Fibroblast of lung (primary cell): ENCODE results near the gene MBTD1.

Experiments used
- EZH2 ChIP-seq: IDR thresholded peaks from 2 replicates; pipeline ENCODE4 v1.5.1; 2012; ENCODE audit warnings: low read length, control low read depth, mild to moderate bottlenecking; ENCODE audit errors: missing control alignments
- TF ChIP-seq, protein P1 (sequence below), 2 donors: IDR thresholded peaks in 1 of 2; conservative IDR thresholded peaks in 1 of 2; 1 replicate in 1 of 2; 2 replicates in 1 of 2; pipeline ENCODE4 v1.5.1; 2011 to 2012; ENCODE audit warnings: low read length in 2 of 2, control low read depth in 1 of 2, inconsistent platforms in 1 of 2, low read depth in 1 of 2, mild to moderate bottlenecking in 1 of 2

GRCh38 chr17:51170736-51171135, 89.1 kb downstream of the MBTD1 start:
- no peak for TF ChIP-seq EZH2
- TF ChIP-seq, protein P1, sequence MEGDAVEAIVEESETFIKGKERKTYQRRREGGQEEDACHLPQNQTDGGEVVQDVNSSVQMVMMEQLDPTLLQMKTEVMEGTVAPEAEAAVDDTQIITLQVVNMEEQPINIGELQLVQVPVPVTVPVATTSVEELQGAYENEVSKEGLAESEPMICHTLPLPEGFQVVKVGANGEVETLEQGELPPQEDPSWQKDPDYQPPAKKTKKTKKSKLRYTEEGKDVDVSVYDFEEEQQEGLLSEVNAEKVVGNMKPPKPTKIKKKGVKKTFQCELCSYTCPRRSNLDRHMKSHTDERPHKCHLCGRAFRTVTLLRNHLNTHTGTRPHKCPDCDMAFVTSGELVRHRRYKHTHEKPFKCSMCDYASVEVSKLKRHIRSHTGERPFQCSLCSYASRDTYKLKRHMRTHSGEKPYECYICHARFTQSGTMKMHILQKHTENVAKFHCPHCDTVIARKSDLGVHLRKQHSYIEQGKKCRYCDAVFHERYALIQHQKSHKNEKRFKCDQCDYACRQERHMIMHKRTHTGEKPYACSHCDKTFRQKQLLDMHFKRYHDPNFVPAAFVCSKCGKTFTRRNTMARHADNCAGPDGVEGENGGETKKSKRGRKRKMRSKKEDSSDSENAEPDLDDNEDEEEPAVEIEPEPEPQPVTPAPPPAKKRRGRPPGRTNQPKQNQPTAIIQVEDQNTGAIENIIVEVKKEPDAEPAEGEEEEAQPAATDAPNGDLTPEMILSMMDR (conservative IDR thresholded peaks at IDR 0.05 in 1 of 2, IDR thresholded peaks at IDR 0.05 in 1 of 2; ENCODE audit: low read depth in 1 of 2, low read length in 2 of 2), result no peak
